CD4-positive, alpha-beta memory T cell (primary cell): ENCODE data around the gene ZNF462. TPM values are rescaled to one million over a fixed set of nuclear protein-coding genes. Genes with fewer than 3 reads are reported as not detected.

Experiments
- CTCF ChIA-PET: fragments of 350-600 bp; sonication (Branson Sonifier 250); formaldehyde crosslinking; loops from one replicate; lab custom pipeline; 2021; ENCODE audit warnings: inconsistent platforms; ENCODE audit not compliant: partially characterized antibody; lab: Charles Lee
- POLR2A ChIA-PET: fragments of 350-600 bp; sonication (Branson Sonifier 250); formaldehyde crosslinking; loops from one replicate; lab custom pipeline; 2021; ENCODE audit not compliant: partially characterized antibody; lab: Charles Lee
- DNase-seq, 5 donors: peaks; one replicate each; pipeline versions ENCODE4 v3.0.0 to v3.0.0-alpha.2; 2020 to 2022; ENCODE audit warnings: mixed read lengths in 1 of 5
- H3K27ac ChIP-seq: one replicate; pipeline ENCODE4 v1.7.0; 2013; ENCODE audit warnings: low read depth, low read length
- H3K27me3 ChIP-seq: 2 replicates; pipeline ENCODE4 v1.7.0; 2013; ENCODE audit warnings: mild to moderate bottlenecking, low read length, moderate library complexity; ENCODE audit not compliant: insufficient read depth
- H3K36me3 ChIP-seq: 2 replicates; pipeline ENCODE4 v1.7.0; 2013; ENCODE audit warnings: mild to moderate bottlenecking, low read length, moderate library complexity; ENCODE audit not compliant: insufficient read depth
- H3K4me1 ChIP-seq: 2 replicates; pipeline ENCODE4 v1.7.0; 2013; ENCODE audit warnings: mild to moderate bottlenecking, low read length, moderate library complexity; ENCODE audit not compliant: insufficient read depth
- H3K4me3 ChIP-seq, 2 donors: one replicate each; pipeline ENCODE4 v1.7.0; 2013; ENCODE audit warnings: low read length in 2 of 2, mild to moderate bottlenecking in 1 of 2
- H3K9me3 ChIP-seq, 2 donors: one replicate each; pipeline ENCODE4 v1.7.0; 2013; ENCODE audit warnings: low read length in 2 of 2, control low read depth in 1 of 2; ENCODE audit not compliant: control insufficient read depth in 1 of 2
- H3K27ac Mint-ChIP-seq, 7 donors: one replicate each; pipeline ENCODE4 v1.8.0; 2020 to 2021; ENCODE audit warnings: mixed read lengths in 7 of 7, mild to moderate bottlenecking in 6 of 7, inconsistent platforms in 3 of 7, moderate library complexity in 3 of 7
- H3K27me3 Mint-ChIP-seq, 2 donors: one replicate each; pipeline ENCODE4 v1.8.0; 2020 to 2021; ENCODE audit warnings: mixed read lengths in 2 of 2
- H3K36me3 Mint-ChIP-seq, 2 donors: one replicate each; pipeline ENCODE4 v1.8.0; 2020 to 2021; ENCODE audit warnings: mixed read lengths in 2 of 2, inconsistent platforms in 1 of 2, mild to moderate bottlenecking in 1 of 2
- H3K4me1 Mint-ChIP-seq, 4 donors: one replicate each; pipeline ENCODE4 v1.8.0; 2020 to 2021; ENCODE audit warnings: mixed read lengths in 4 of 4, mild to moderate bottlenecking in 1 of 4
- H3K4me3 Mint-ChIP-seq, 8 donors: one replicate each; pipeline ENCODE4 v1.8.0; 2020 to 2021; ENCODE audit warnings: mixed read lengths in 8 of 8, mild to moderate bottlenecking in 7 of 8, moderate library complexity in 6 of 8, inconsistent platforms in 3 of 8
- H3K9me3 Mint-ChIP-seq, 8 donors: one replicate each; pipeline ENCODE4 v1.8.0; 2020 to 2021; ENCODE audit warnings: mixed read lengths in 8 of 8, mild to moderate bottlenecking in 5 of 8, inconsistent platforms in 3 of 8, moderate library complexity in 1 of 8
- intact Hi-C: fragments of 100-400 bp; cut with micrococcal nuclease; formaldehyde crosslinking; loops from one replicate; pipeline ENCODE4 v1.15.1; 2023
- polyA plus RNA-seq, 2 donors: library from polyadenylated mRNA; unstranded; fragments of 300-500 nt; fragmentation: Illumina TruSeq; gene quantifications; one replicate each; pipeline ENCODE4 v1.2.3, GENCODE V29; 2021
- total RNA-seq, 2 experiments: library from RNA; stranded (reverse); gene quantifications; one replicate each; pipeline ENCODE4 v1.2.3, GENCODE V29; 2021

Gene ZNF462
- total and polyA plus RNA-seq, 4 experiments from 2014 or later: 1.0 to 2.8 (median 1.8) TPM; not detected in 1

DNA sequence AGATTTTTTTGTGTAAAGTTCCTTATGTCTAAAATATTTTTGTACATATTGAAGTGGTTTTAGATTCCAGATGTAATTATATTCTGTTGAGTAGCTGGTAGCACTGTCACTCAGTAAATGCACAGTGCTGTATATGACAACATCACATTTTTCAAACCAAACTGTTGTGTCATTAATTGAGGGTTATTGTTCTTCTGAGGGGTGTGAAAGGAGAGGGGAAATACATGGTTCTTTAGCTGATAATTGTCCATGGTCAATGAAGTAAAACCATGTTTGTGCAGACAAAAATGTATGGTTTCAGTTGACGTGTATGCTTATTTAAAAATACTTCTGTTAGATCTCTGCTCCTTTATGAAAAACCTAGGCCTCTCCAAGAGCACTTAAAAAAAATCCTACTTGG is 3.3 kb downstream of the ZNF462 start:
- POLR2A ChIA-PET: no interaction called here

DNA sequence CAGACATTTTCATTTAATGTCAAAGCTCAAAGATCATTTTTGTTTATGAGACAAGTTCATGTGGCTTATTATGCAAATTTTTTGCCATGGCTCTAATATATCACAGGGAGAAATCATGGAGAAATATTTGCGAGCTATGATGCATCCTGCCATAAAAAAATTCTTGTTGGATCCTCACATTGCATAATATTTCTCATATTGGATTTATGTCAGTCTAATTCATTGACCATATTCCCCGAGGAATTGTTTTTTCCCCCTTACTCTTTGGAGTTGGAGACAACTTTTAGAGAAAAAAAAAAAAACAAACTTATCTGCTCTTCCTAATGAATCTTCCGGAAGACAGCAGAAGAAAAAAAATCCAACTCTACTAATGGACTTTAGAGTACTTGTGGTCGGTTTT is 4.3 kb downstream of the ZNF462 start:
- Histone ChIP-seq H3K27ac (no peak overlapping the region), H3K9me3 (no peaks in the 10 kb centered on the region), H3K4me1 (no peaks in the 10 kb centered on the region), H3K36me3 (no peaks in the 10 kb centered on the region), H3K4me3 (no peak overlapping the region), H3K27me3 (peaks cover 6% of the 10 kb centered on the region)
- ChIA-PET POLR2A (no interaction called here), CTCF (no interaction called here)
- H3K36me3 Mint-ChIP-seq: no peaks in the 10 kb centered on the region
- H3K4me3 Mint-ChIP-seq: no peak overlapping the region
- peaks cover 15 to 21% of the 10 kb centered on the region in 2 donors for H3K27me3 Mint-ChIP-seq
- H3K9me3 Mint-ChIP-seq: peaks cover 0 to 26% (median 12%) of the 10 kb centered on the region in 8 donors
- DNase-seq: no peak
- peaks cover 0 to 20% (median 3%) of the 10 kb centered on the region in 4 donors for H3K4me1 Mint-ChIP-seq
- no peak overlapping the region for H3K27ac Mint-ChIP-seq
- intact Hi-C loops: no loop called here

More for the DNA sequence above, 3.3 kb downstream of the ZNF462 start:
- Mint-ChIP-seq H3K36me3 (no peaks in the 10 kb centered on the region), H3K27me3 (peaks cover 21 to 30% of the 10 kb centered on the region in 2 donors), H3K27ac (no peak overlapping the region), H3K9me3 (peaks cover 0 to 34% (median 13%) of the 10 kb centered on the region in 8 donors), H3K4me3 (no peak overlapping the region), H3K4me1 (peaks cover 0 to 25% (median 3%) of the 10 kb centered on the region in 4 donors)
- Histone ChIP-seq H3K27ac (no peak overlapping the region), H3K4me1 (no peaks in the 10 kb centered on the region), H3K36me3 (no peaks in the 10 kb centered on the region), H3K27me3 (peaks cover 9% of the 10 kb centered on the region), H3K9me3 (no peaks in the 10 kb centered on the region), H3K4me3 (no peak overlapping the region)
- CTCF ChIA-PET: no interaction called here
- intact Hi-C loops: no loop called here
- DNase-seq: no peak

GRCh38 chr9:106868087-106868486 is 5.1 kb downstream of the ZNF462 start:
- Histone ChIP-seq H3K9me3 (no peaks in the 10 kb centered on the region), H3K4me3 (no peak overlapping the region), H3K4me1 (no peaks in the 10 kb centered on the region), H3K27ac (no peak overlapping the region), H3K36me3 (no peaks in the 10 kb centered on the region), H3K27me3 (peaks cover 6% of the 10 kb centered on the region)
- intact Hi-C loops: no loop called here
- CTCF ChIA-PET: no interaction called here
- DNase-seq: no peak
- Mint-ChIP-seq H3K4me1 (peaks cover 0 to 14% (median 2%) of the 10 kb centered on the region in 4 donors), H3K9me3 (peaks cover 0 to 21% (median 9%) of the 10 kb centered on the region in 8 donors), H3K27ac (no peak overlapping the region), H3K27me3 (peaks cover 11 to 16% of the 10 kb centered on the region in 2 donors), H3K36me3 (no peaks in the 10 kb centered on the region), H3K4me3 (no peak overlapping the region)
- POLR2A ChIA-PET: no interaction called here

DNA sequence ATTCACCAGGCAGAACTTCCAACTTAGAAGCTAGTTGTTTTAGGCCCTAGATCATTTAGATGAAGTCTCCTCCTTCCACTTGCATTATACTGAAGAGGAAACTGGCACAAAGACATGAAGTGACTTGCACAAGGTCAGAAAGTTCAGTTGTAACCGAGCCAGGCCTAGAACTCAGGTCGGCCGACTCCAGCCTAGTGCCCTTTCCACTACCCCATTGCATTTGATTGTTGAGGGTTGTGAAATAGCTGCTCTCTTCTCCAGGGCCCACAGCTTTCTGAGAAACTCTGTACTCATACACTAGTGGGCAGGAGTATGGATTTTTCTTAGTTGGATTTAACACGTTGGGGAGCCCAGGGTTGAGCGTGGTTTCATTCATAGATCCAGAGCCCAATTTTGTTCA is 5.6 kb downstream of the ZNF462 start:
- intact Hi-C loops: no loop called here
- no peaks in the 10 kb centered on the region for H3K36me3 ChIP-seq
- H3K9me3 Mint-ChIP-seq: peaks cover 0 to 18% (median 9%) of the 10 kb centered on the region in 8 donors
- no peak overlapping the region for H3K27ac Mint-ChIP-seq
- CTCF ChIA-PET: no interaction called here
- no peaks in the 10 kb centered on the region for H3K9me3 ChIP-seq
- H3K4me3 Mint-ChIP-seq: no peak overlapping the region
- peaks cover 10 to 12% of the 10 kb centered on the region in 2 donors for H3K27me3 Mint-ChIP-seq
- no peak overlapping the region for H3K27ac ChIP-seq
- DNase-seq: no peak
- peaks cover 6% of the 10 kb centered on the region for H3K27me3 ChIP-seq
- H3K4me1 ChIP-seq: no peaks in the 10 kb centered on the region
- H3K4me3 ChIP-seq: no peak overlapping the region
- POLR2A ChIA-PET: no interaction called here
- H3K36me3 Mint-ChIP-seq: no peaks in the 10 kb centered on the region
- peaks cover 0 to 10% (median under 1%) of the 10 kb centered on the region in 4 donors for H3K4me1 Mint-ChIP-seq

DNA sequence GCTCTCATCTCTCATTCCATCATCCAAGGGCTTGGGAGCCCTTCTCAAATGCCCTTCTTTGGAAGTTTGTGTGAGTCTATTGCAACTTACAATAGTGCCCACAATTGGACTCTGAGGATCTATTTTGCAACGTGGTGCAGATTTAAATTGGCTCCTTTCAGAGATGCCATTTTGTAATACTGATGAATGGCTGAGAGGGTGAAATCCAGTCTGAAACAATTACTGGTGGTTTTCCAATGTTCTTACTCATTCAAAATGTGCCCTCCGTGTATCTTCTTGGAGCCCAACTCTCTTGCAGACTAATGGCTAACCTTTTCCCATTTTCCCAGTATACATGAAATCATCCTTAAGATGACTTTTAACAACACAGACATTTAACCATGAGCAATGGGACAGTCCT is 6.1 kb downstream of the ZNF462 start:
- Histone ChIP-seq H3K9me3 (no peaks in the 10 kb centered on the region), H3K27me3 (peaks cover 6% of the 10 kb centered on the region), H3K36me3 (no peaks in the 10 kb centered on the region), H3K27ac (no peak overlapping the region), H3K4me3 (no peak overlapping the region), H3K4me1 (no peaks in the 10 kb centered on the region)
- peaks cover 8 to 9% of the 10 kb centered on the region in 2 donors for H3K27me3 Mint-ChIP-seq
- peaks cover 0 to 18% (median 8%) of the 10 kb centered on the region in 8 donors for H3K9me3 Mint-ChIP-seq
- intact Hi-C loops: no loop called here
- H3K4me1 Mint-ChIP-seq: peaks cover 0 to 5% (median 0%) of the 10 kb centered on the region in 4 donors
- DNase-seq: no peak
- ChIA-PET CTCF (no interaction called here), POLR2A (no interaction called here)
- no peaks in the 10 kb centered on the region for H3K36me3 Mint-ChIP-seq
- H3K27ac Mint-ChIP-seq: no peak overlapping the region
- H3K4me3 Mint-ChIP-seq: no peak overlapping the region

DNA sequence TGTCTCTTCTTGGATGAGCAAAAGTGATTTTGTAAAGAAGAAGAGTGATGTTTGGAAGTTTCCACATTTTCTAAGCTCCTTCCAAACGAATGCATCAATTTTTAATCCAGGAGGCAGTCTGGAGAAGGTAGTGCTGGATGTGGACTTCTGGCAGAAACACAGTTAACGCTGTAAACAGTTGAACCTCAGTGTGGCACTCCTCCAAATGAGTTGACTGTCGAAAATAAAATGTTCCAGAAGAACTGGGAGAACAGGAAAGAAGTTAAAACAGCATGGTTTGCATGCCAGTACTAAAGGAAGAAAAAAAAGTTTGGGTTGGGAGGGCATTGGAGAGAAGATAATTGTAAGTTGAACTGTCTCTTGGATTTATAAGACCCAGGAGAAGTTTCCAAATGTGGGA is 6.5 kb downstream of the ZNF462 start:
- H3K36me3 ChIP-seq: no peaks in the 10 kb centered on the region
- Mint-ChIP-seq H3K36me3 (no peaks in the 10 kb centered on the region), H3K4me1 (peaks cover 0 to 4% (median 0%) of the 10 kb centered on the region in 4 donors), H3K27me3 (peaks cover 5 to 8% of the 10 kb centered on the region in 2 donors), H3K4me3 (peak overlapping the region in 1 of 8 donors; percentile 3), H3K27ac (no peak overlapping the region), H3K9me3 (peaks cover 0 to 15% (median 6%) of the 10 kb centered on the region in 8 donors)
- POLR2A ChIA-PET: no interaction called here
- no peaks in the 10 kb centered on the region for H3K4me1 ChIP-seq
- DNase-seq: no peak
- CTCF ChIA-PET: no interaction called here
- no peaks in the 10 kb centered on the region for H3K9me3 ChIP-seq
- H3K27ac ChIP-seq: no peak overlapping the region
- intact Hi-C loops: no loop called here
- H3K27me3 ChIP-seq: peaks cover 6% of the 10 kb centered on the region
- no peak overlapping the region for H3K4me3 ChIP-seq

GRCh38 chr9:106872641-106873040 is 9.7 kb downstream of the ZNF462 start:
- H3K27me3 Mint-ChIP-seq: no peaks in the 10 kb centered on the region
- no peak overlapping the region for H3K4me3 ChIP-seq

More at GRCh38 chr9:106872641-106873040, 9.7 kb downstream of the ZNF462 start:
- Histone ChIP-seq H3K27me3 (no peaks in the 10 kb centered on the region), H3K4me1 (no peaks in the 10 kb centered on the region), H3K9me3 (no peaks in the 10 kb centered on the region), H3K27ac (no peak overlapping the region), H3K36me3 (no peaks in the 10 kb centered on the region)
- intact Hi-C loops: no loop called here
- ChIA-PET POLR2A (no interaction called here), CTCF (no interaction called here)
- no peaks in the 10 kb centered on the region for H3K4me1 Mint-ChIP-seq
- H3K4me3 Mint-ChIP-seq: no peak overlapping the region
- H3K27ac Mint-ChIP-seq: no peak overlapping the region
- no peak for DNase-seq
- peaks cover 0 to 4% (median under 1%) of the 10 kb centered on the region in 8 donors for H3K9me3 Mint-ChIP-seq
- H3K36me3 Mint-ChIP-seq: no peaks in the 10 kb centered on the region
